Measurements from ENCODE around the gene PNPLA7.

- TF ChIP-seq EZH2 (IDR thresholded peaks at IDR 0.05; ENCODE audit: borderline replicate concordance, low read depth, low read length, severe bottlenecking) (no peak), CTCF (IDR thresholded peaks at IDR 0.05; ENCODE audit: borderline replicate concordance, extremely low read depth, low read length, poor library complexity, severe bottlenecking) (no peak)
Measured at GRCh38 chr9:137586854-137587253, 36.7 kb upstream of the PNPLA7 start.
